ENCODE results near the gene EFHC1. TPM values are rescaled to one million over a fixed set of nuclear protein-coding genes. Genes with fewer than 3 reads are reported as not detected.
A peak's percentile ranks its signal among the peaks of the same experiment; 100 is the strongest.

EFHC1 gene
- total and polyA plus RNA-seq, 2 experiments from 2014 or later = 24.3 to 28.0 TPM

DNA sequence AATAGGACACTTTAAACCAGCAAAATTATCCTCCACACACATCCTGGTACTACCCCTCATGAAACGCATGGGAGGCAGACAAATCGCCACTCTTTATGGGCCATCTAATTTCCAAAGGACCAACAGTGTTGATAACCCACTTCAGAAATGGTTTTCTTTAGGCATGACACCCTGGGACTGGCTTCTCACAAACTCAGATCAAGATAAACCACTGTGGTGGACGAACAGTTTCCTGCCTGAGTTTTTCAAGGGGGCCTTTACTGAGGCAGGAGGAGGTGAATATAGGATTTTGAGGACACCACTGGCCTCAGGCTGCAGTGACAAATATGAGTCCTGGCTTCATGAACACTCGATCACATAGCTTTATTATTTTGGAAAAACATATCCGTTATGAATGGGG lies 130.7 kb downstream of the EFHC1 start (continued):
- TF ChIP-seq, protein P1, sequence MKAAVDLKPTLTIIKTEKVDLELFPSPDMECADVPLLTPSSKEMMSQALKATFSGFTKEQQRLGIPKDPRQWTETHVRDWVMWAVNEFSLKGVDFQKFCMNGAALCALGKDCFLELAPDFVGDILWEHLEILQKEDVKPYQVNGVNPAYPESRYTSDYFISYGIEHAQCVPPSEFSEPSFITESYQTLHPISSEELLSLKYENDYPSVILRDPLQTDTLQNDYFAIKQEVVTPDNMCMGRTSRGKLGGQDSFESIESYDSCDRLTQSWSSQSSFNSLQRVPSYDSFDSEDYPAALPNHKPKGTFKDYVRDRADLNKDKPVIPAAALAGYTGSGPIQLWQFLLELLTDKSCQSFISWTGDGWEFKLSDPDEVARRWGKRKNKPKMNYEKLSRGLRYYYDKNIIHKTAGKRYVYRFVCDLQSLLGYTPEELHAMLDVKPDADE (IDR thresholded peaks at IDR 0.05) = no peak
- no peak for TF ChIP-seq EZH2phosphoT487 (IDR thresholded peaks at IDR 0.05; ENCODE audit: unreplicated experiment)
- TF ChIP-seq, protein P2, sequence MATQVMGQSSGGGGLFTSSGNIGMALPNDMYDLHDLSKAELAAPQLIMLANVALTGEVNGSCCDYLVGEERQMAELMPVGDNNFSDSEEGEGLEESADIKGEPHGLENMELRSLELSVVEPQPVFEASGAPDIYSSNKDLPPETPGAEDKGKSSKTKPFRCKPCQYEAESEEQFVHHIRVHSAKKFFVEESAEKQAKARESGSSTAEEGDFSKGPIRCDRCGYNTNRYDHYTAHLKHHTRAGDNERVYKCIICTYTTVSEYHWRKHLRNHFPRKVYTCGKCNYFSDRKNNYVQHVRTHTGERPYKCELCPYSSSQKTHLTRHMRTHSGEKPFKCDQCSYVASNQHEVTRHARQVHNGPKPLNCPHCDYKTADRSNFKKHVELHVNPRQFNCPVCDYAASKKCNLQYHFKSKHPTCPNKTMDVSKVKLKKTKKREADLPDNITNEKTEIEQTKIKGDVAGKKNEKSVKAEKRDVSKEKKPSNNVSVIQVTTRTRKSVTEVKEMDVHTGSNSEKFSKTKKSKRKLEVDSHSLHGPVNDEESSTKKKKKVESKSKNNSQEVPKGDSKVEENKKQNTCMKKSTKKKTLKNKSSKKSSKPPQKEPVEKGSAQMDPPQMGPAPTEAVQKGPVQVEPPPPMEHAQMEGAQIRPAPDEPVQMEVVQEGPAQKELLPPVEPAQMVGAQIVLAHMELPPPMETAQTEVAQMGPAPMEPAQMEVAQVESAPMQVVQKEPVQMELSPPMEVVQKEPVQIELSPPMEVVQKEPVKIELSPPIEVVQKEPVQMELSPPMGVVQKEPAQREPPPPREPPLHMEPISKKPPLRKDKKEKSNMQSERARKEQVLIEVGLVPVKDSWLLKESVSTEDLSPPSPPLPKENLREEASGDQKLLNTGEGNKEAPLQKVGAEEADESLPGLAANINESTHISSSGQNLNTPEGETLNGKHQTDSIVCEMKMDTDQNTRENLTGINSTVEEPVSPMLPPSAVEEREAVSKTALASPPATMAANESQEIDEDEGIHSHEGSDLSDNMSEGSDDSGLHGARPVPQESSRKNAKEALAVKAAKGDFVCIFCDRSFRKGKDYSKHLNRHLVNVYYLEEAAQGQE (IDR thresholded peaks at IDR 0.05; ENCODE audit: unreplicated experiment) = no peak
- TF ChIP-seq CREB1 (CRISPR knock-in tag; IDR thresholded peaks at IDR 0.05; ENCODE audit: low read depth) = no peak
- no peak for TF ChIP-seq EZH2 (IDR thresholded peaks at IDR 0.05; ENCODE audit: low read depth, unreplicated experiment)
- TF ChIP-seq ZNF114 (CRISPR knock-in tag; IDR thresholded peaks at IDR 0.05) = no peak
- TF ChIP-seq STAT1 (IDR thresholded peaks at IDR 0.05; ENCODE audit: unreplicated experiment) = no peak
- TF ChIP-seq ZNF331 (CRISPR knock-in tag; IDR thresholded peaks at IDR 0.05; ENCODE audit: low read depth) = no peak
- TF ChIP-seq POLR2AphosphoS5 (IDR thresholded peaks at IDR 0.05; ENCODE audit: low read depth) = no peak
- TF ChIP-seq CTCF (conservative IDR thresholded peaks at IDR 0.05; ENCODE audit: low read depth in 2 of 2) = no peak

GRCh38 chr6:52551483-52552277 lies 131.5 kb downstream of the EFHC1 start:
- no peaks in the 10 kb centered on the region for H3K9me2 ChIP-seq (ENCODE audit: insufficient read depth)
- H3K27ac Mint-ChIP-seq = peak overlapping the region; percentile 72
- TF ChIP-seq CTCF (conservative IDR thresholded peaks at IDR 0.05; ENCODE audit: low read depth in 2 of 2) = peak; percentile 31 to 41
- TF ChIP-seq POLR2AphosphoS5 (IDR thresholded peaks at IDR 0.05; ENCODE audit: low read depth) = no peak
- peak overlapping the region; percentile 69 for H3K4me2 ChIP-seq
- H3K4me3 Mint-ChIP-seq = peak overlapping the region; percentile 45
- peaks cover 25% of the 10 kb centered on the region for H3K4me1 ChIP-seq (ENCODE audit: insufficient read depth)
- peaks cover 41% of the 10 kb centered on the region for H3K4me1 Mint-ChIP-seq
- peak overlapping the region; percentile 80 for H3K27ac ChIP-seq (ENCODE audit: low read depth)
- peaks cover 69% of the 10 kb centered on the region for H3K79me2 ChIP-seq (replicated peaks; ENCODE audit: insufficient read depth)
- 0 out of 2 replicates have a peak, but pooled peaks cover 11% of the 10 kb centered on the region for H3F3A ChIP-seq (replicated peaks; ENCODE audit: low read depth)
- DNase-seq (ENCODE audit: low spot score) (peak; percentile 58), ATAC-seq (peak; percentile 91)
- H2AFZ ChIP-seq = no peak overlapping the region
- peaks cover 2% of the 10 kb centered on the region for H3K27me3 Mint-ChIP-seq (ENCODE audit: insufficient read depth, low read depth, poor library complexity)
- peaks cover 3% of the 10 kb centered on the region for H4K20me1 ChIP-seq (replicated peaks; ENCODE audit: insufficient read depth)
- H3K27me3 ChIP-seq (ENCODE audit: insufficient read depth) = no peaks in the 10 kb centered on the region
- H3K9me3 Mint-ChIP-seq = no peaks in the 10 kb centered on the region
- no peaks in the 10 kb centered on the region for H3K36me3 Mint-ChIP-seq (ENCODE audit: low read depth)
- H3K4me3 ChIP-seq = peak overlapping the region; percentile 36; the same call in 1 of the 2 replicates
- no peaks in the 10 kb centered on the region for H3K36me3 ChIP-seq (ENCODE audit: insufficient read depth)

Measured in GM23338 (cell line).